Anterior cingulate cortex (tissue), 58 donors: ENCODE results near the gene CARS1.
"Not testable (repeated sequence)": the region's sequence is repeated elsewhere in the genome, so short reads cannot be mapped to it uniquely, and the experiment has no call there.

Experiments used
- DNase-seq, 58 donors: peaks; one replicate each; lab custom pipeline; 2025; lab: John Stamatoyannopoulos, UW

The CARS1 gene

DNA sequence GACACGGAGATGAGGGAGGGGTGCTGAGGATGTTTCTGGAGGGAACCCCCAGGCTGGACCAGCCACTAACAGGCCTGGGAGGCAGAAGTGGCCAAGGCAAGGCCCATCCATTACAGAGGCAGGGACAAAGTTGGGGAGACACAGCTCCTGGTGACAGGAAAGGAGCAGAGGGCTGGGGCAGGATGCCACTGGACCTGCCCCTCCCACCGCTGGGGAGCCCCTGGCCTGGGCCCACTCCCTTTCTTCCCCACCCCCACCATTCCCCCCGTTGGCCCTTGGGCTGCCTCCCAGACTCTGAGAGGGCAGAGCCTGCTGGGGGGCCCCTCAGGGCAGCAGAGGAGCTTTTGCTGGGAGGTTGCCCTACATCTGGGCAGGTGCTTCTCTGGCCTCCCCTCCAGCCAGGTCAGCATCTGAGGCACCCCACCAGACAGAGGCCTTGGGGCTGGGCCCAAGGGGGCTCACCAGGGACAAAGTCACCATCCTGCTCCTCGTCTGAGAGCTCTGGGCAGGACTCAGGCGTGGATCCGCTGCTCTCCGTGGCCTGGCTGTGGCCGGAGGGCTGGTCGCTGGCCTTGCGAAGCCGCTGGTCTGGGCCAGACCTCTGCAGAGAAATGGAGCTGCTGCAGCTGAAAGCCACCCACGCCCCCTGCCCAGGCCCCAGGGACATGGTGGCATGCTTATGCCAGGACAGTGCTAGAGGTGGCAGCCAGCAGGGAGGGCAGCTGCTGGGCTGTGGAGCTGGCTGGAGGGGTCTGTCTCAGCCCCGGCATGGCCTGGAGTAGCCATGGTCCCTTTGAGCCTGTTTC is 33.1 kb upstream of the CARS1 start:
- no peak for DNase-seq

DNA sequence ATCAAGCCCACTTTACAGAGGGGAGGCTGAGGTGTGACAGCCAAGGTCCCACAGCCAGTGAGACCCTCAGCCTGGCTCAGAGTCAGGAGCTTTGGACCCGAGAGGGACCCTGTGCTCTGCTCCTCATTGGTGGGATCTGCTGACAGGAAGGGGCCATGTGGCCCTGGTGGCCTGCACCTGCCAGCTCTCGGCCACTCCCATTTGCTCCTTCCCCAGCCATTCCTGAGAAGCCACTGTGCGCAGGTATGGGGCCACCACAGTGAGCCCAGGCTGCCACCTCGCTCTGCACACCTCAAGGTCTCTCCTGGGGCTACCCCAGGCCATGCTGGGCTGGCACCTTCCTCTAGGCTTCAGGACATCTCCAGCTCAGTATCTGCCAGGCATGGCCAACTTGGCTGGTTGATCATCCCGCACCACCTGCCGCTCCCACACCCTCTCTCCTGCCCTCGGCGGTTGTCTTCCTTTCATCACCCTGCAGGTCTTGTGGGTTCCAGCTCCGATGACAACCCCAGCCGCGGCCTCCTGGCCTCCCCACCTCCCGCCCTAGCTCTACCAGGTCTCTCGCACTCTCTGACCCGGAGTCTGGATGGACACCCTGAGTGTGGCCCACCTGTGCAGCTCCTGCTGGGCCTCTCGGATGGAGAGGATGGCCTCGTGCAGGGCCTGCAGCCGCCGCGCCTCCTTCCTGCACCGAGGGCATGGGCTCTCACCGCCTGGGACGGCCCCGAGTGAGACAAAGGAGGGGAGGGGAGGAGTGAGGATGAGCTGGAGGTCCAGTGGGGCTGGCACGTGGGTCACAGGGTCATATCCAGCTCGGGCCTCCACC is 32.2 kb upstream of the CARS1 start:
- no peak for DNase-seq

DNA sequence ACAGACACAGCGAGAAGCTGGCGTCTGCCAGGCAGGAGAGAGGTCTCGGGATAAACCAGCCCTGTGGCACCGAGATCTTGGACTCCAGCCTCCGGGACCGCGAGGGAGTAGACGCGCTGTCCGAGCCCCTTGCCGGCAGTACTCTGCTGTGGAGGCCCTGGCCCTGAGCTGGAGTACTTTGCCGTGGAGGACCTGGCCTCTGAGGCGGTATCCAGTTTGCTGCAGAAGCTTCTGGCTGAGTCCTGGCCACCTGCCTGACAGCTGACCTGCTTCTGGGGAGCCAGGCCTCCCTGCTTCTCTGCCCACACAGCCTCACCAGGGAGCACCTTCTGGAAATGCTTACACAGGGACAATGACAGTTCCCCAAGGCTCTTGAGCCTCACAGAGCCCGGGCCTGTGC is 31.6 kb upstream of the CARS1 start:
- no peak for DNase-seq

DNA sequence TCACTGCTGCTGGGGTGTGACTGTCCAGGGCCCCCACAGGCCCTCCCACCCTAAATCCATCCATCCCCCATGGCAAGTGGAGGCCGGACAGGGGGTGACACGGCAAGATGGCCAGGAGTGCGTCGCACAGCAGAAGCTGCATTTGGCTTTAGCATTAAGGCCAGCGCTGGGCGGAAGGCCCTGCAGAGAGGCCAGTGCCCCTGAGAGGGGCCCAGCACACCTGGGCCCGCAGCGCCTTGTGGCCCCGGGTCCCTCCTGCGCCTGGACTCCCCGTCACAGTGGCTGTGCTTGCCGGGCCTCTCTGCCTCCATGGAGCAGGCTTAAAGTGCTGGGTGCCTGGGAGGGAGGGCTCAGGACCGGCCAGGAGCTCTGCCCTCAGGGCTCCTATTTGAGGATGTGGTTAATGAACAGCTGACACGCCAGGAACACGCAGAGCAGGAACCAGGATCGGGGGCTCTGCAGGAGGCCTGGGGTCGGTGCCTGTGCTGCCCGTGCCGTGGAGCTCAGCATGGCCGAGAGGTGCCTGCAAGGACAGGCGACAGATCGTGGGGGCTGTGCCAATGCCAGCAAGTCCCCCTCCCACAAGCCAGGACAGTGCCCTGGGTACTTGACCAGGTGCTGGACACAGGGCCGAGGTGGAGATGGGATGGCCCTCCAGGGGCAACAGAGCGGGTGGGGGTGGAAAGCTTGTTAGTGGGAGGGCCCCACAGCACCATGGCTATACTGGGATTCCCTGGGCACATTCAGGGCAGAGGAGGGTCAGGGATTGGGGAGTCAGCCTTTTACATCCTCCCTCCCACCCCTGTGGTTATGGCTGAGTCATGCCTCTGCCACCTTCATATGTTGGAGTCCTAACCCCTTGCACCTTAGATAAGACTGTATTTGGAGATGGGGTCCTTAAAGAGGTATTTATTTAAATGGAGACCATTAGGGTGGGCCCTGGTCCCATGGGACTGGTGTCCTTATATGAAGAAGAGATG is 30.9 kb upstream of the CARS1 start:
- no peak for DNase-seq

DNA sequence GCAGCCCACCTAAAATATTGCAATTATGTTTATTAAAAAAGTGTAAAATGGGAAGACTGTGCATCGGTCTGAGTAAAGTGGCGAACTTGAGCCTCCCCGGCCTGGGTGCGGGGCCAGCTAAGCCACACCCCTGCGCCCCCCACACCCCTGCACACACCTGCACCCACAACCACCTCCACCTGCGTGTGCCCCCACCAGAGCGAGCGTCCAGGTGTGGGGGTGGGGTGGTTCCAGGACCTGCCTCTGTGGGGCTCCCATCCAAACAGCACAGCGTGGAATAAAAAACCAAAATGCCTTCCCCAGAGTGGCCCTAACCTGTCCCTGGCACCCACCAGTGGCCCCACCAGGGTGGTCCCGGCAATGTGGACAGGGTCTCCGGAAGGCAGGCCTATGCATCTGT is 30.1 kb upstream of the CARS1 start:
- DNase-seq = no peak

DNA sequence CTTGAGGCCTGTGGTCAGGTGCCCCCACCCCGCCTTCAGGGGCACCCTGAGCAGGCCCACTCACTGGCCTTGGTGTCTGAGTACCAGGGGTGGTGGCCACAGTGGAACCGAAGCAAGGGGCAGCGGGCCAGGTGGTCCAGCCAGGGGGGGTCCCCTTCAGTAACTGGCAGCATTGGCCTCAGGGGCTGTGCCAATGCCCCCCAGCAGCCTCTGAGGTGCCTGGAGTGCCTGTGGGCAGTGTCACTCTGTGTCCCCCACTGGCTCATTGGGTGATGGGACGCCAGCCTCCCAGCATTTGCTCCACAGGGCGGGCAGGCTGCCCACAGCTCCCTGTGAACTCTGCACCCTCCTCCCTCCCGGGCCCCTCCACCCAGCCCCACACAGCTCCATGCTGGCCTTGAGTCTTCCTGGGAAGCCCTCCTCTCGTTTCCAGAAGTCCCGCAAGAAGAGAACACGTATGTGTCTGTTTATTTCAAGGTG is 29.5 kb upstream of the CARS1 start:
- no peak for DNase-seq

DNA sequence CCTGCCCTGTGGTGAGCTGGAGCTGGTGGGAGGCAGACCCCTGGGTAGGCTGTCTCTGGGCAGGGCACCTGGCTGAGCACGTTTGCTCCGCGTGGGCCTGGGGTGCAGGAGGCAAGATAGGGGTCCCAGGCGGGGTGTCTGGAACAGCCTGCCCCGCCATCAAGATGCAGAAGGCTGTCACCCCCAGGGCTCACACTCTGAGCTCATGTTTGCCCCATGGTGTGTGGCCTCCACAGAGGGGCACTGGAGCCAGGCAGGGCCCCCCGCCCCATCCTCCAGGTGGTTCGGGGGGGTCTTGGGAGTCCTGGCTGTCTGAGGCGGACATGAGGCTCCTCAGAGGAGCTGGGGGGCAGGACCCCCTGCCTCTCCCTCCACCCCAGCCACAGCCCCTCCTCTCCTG is 28.9 kb upstream of the CARS1 start:
- DNase-seq = no peak

DNA sequence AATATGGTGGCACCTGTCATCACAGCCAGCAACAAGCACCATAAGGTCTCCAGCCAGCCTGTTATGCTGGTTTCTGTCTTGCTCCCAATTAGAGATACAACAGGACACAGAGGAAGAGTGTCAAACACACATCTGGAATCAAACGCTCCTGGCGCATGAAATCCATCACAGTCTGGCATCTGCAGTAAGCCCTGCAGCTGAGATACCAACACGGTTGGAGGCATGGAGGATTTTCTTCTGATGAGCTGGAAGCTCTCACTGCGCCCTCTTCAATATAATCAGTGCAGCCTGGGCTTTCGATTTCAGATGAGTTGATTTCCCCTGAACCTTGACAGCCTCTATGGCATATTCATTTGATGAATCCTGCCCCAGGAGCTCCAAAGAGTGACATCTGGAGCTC is 27.8 kb upstream of the CARS1 start:
- DNase-seq = no peak

DNA sequence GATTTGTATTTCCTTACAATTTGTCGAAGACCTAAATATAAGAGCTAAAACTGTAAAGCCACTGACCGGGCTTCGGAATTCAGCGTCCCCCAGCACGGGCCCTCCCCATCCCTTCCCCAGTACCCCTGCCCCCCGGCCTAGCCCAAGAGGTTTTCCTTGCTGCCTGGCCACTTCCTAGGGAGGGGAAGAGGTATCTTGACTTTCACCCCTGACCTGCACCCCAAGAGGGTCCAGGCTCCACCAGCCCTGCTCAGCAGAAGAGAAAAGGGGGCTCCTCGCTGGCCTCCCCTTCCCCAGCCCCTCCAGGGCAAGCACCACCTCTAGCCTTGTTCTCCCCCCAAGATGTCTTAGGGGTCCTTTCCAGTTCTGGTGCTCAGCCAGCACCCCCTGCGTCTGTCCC is 26.1 kb upstream of the CARS1 start:
- DNase-seq = no peak

DNA sequence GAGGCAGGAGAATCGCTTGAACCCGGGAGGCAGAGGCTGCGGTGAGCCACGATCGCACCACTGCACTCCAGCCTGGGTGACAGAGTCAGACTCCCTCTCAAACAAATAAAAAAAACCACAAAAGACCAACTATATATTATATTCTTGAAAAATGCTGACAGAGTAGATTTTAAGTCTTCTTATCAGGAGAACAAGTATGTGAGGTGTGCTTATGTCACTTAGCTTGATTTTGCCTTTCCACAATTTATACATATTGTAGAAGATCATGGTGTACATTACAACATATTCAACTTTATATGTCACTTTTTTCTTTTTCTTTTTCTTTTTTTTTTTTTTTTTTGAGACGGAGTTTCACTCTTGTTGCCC is 24.1 kb upstream of the CARS1 start:
- no peak for DNase-seq

DNA sequence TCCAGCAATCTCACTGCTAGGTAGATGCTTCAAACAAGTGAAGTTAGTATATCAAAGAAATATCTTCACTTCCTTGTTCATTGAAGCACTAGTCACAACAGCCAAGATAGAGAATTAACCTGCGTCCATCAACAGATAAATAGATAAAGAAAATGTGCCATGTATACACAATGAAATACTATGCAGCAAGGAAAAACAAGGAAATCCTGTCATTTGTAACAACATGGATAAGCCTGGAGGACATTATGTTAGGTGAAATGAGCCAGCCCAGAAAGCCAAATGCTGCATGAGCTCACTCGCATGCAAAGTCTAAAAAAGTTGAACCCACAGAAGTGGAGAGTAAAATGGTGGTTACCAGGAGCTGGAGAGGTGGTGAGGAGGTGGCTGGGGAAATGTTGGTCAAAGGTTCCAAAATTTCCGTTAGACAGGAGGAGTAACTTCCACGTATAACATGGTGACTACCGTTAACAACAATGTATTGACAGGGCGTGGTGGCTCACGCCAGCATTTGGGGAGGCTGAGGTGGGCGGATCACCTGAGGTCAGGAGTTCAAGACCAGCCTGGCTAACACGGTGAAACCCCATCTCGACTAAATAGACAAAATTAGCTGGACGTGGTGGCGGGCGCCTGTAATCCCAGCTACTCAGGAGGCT is 23.6 kb upstream of the CARS1 start:
- no peak for DNase-seq

DNA sequence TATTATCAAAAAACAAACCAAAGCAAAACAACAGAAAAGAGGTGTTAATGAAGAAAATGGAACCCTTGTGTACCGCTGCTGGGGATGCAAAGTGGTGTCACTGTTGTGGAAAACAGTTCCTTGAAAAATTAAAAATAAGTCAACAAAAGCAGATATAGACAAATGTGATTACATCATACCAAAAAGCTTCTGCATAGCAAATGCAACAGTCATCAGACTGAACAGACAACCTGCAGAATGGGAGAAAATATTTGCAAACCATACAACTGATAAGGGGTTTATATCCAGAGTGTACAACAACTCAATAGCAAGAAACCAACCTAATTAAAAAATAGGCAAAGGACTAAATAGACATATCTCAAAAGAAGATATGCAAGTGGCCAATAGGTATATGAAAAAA is 22.9 kb upstream of the CARS1 start:
- no peak for DNase-seq

DNA sequence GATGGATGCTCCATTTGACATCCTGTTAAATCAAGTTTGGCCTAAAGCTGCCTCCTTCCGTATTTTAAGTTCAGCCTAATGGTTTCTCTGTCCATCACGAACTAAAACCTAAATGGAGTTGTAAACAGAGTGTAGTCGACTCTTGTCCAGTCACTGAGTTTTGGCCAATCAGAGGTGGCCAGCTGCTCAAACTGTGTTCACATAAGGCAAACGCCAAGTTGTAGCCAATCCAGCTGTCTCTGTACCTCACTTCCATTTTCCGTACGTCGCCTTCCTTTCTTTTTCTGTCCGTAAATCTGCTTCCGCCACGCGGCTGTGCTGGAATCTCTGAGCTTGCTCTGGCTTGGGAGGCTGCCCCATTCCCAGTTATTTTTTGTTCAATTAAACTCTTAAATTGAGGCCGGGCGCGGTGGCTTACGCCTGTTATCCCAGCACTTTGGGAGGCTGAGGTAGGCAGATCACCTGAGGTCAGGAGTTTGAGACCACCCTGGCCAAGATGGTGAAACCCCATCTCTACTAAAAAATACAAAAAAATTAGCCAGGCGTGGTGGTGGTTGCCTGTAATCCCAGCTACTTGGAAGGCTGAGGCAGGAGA is 20.7 kb upstream of the CARS1 start:
- no peak for DNase-seq

DNA sequence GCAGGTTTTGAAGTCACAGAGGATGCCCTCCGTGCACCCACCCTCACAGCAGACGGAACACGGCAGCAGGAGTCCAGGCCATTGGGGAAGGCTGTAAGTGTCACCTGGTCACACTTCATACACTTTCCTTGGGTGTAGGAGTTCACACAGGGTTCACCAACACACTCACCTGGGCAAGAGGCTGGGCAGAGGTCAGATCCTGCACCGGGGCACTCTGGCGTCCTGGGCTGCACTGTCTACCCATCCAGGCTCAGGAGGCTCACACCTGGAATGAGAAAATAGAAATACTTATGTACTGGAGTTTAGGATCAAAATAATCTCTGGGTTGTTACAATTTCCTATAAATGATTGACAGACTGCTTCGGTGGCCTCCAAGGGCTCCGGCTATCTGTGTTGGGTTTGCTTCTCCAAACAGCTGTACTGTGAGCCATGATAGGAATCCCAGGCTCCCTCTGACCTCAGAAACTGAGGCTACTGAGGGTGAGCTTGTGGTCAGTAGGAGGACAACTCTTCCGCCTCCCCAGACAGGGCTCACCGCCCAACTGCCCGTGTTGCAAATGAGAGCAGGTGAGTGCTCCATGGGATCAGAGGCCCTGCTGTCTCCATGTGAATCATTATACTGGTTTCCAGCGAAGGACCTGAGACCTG is 20.1 kb upstream of the CARS1 start:
- no peak for DNase-seq

DNA sequence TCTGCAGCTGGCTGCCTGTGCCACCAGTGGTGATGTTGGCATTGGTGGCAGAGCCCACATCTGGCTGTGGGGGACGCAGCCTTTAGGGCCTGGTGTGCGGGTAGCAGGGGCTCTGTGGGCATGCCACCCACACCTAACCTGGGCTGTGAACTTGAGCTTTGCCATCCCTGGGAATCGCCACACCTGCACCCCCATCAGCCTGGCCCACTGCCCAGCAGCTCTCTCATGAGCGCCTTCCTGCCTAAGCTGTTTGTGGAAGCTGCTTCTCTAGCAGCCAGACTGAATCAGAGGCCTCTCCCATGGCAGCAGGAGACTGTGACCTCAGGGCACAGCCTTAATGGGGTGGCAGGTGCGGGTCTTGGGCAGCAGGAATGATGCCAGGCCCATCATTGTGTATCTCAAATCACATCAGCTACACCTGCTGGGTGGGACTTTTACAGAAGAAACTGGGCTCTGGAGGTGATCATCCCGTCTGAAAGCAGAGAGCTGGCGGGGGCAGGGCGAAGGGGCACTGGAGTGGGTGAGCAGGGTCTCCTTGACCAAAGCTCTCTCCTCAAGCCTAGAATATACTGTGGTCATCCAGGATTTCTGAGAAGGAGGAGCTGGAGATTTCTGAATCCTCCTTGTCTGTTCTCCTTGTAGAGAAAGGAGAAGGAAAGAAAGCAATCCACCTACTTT is 17.8 kb upstream of the CARS1 start:
- DNase-seq = no peak

DNA sequence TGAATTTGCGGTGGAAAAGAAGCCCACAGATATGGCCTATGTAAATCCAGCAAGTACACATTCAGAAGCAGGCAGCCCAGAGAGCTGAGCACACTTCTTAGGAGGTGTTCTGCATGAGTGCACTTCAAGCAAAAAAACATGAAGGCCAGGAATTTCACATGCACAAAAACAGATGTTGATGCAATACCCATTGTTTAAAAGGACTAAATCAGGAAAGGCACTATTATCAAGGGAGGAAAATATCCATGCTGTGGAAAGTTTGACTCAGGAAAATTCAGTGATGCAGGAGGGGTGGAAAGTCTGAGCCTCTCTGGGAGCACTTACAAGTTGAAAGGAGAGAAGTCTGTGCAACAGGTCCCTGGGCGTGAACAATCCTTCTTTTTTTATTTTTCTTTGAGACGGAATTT is 15.8 kb upstream of the CARS1 start:
- DNase-seq = no peak

DNA sequence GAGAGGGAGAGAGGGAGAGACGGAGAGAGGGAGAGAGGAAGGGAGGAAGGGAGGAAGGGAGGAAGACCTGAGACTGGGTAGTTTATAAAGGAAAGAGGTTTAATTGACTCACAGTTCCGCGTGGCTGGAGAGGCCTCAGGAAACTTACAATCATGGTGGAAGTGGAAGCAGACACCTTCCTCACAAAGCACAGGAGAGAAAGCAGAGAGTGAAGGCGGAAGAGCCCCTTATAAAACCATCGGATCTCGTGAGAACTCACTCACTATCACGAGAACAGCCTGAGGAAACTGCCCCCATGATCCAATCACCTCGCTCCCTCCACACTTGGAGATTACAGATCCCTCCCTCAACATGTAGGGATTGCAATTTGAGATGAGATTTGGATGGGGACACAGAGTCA is 12.2 kb upstream of the CARS1 start:
- DNase-seq = no peak

DNA sequence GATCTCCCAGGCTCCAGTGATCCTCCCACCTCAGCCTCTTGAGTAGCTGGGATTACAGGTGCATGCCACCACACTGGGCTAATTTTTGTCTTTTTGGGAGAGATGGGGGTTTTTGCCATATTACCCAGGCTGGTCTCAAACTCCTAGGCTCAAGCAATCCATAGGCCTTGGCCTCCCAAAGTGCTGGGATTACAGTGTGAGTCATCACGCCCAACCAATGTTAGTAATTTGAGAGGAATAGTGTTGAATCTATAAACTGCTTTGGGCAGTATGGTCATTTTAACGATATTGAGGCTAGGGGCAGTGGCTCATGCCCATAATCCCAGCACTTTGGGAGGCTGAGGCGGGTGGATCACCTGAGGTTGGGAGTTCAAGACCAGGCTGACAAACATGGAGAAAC is 9.1 kb upstream of the CARS1 start:
- DNase-seq = not testable (repeated sequence)

DNA sequence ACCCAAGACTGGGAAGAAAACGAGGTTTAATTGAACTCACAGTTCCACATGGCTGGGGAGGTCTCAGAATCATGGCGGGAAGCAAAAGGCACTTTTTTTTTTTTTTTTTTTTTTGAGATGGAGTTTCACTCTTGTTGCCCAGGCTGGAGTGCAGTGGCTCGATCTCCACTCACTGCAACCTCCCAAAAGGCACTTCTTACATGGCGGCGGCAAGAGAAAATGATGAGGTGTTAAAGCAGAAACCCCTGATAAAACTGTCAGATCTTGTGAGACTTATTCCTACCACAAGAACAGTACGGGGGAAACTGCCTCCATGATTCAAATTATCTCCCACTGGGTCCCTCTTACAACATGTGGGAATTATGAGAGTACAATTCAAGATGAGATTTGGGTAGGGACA is 7.5 kb upstream of the CARS1 start:
- not testable (repeated sequence) for DNase-seq
